AG10803 (cell line): Measurements from ENCODE around the gene ABCA4.
A peak's percentile ranks its signal among the peaks of the same experiment; 100 is the strongest.
"Not testable (repeated sequence)": the region's sequence is repeated elsewhere in the genome, so short reads cannot be mapped to it uniquely, and the experiment has no call there.

ENCODE experiments used
- DNase-seq: peaks from one replicate; pipeline ENCODE4 v3.0.0; 2010; ENCODE audit warnings: low read depth
- H3K4me3 ChIP-seq: 2 replicates; pipeline ENCODE4 v1.5.1; 2011; ENCODE audit warnings: mild to moderate bottlenecking, low read length, control low read depth
- TF ChIP-seq, protein P1 (sequence below): conservative IDR thresholded peaks from 2 replicates; pipeline ENCODE4 v1.5.1; 2011; ENCODE audit warnings: mild to moderate bottlenecking, low read length, control low read depth, inconsistent platforms

Gene ABCA4

DNA sequence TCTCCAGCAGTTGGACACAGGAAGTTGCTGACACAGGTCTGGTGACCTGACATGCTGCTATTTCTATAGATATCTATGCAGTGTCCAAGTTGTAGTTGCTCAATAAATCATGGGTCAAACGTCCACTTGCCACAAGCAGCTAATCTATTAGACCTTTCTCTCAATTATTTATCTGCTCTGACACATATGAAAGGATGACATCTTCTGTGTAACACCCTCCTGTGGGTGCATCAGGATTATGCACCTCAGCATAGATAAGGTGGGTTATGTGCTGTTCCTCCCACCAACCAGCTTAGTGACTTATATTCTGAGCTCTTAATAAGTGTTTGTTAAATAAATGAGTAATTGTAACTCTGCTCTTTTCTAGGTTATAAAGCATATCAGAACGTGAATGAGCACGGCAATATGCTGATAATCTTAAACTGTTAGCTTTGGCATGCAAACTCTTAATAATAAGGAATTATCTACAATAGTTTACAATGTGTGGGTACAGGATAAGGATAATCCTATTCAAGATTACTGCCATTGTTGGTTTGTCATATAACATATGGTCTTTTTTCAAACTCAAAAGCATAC lies 121.0 kb downstream of the ABCA4 start:
- DNase-seq: no peak
- TF ChIP-seq, protein P1, sequence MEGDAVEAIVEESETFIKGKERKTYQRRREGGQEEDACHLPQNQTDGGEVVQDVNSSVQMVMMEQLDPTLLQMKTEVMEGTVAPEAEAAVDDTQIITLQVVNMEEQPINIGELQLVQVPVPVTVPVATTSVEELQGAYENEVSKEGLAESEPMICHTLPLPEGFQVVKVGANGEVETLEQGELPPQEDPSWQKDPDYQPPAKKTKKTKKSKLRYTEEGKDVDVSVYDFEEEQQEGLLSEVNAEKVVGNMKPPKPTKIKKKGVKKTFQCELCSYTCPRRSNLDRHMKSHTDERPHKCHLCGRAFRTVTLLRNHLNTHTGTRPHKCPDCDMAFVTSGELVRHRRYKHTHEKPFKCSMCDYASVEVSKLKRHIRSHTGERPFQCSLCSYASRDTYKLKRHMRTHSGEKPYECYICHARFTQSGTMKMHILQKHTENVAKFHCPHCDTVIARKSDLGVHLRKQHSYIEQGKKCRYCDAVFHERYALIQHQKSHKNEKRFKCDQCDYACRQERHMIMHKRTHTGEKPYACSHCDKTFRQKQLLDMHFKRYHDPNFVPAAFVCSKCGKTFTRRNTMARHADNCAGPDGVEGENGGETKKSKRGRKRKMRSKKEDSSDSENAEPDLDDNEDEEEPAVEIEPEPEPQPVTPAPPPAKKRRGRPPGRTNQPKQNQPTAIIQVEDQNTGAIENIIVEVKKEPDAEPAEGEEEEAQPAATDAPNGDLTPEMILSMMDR: no peak
- H3K4me3 ChIP-seq: no peak overlapping the region

DNA sequence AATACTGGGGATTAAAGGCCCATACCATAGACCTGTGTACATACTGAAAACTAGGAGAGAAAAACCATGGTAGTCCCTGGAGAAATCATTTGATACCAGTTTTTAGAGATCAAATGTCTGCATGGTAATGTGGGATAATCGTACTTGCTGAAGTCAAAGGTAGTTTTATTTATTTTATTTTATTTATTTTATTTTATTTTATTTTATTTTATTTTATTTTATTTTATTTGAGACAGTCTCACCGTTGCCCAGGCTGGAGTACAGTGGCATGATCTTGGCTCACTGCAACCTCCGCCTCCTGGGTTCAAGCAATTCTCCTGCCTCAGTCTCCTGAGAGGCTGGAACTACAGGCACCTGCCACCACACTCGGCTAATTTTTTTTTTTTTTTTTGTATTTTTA lies 122.4 kb downstream of the ABCA4 start:
- not testable (repeated sequence) for H3K4me3 ChIP-seq, DNase-seq

DNA sequence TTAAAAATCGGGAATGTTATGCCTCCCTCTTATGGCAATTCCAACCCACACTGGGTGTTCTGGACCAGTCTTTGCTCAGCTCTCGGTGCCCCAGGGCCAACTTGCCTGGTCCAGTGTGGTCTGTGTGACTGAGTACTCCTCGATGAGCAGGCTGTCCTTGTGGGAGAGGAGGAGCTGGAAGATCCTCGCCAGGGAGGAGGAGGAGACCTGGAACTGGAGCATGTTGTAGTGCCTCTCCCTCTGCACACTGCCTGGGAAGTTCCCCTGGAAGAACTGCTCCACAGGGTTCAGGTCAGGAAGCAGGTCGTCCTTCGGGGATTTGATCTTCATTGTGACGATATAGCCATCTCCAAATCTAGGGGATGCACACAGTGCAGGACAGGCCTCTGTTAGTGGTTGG lies 123.2 kb downstream of the ABCA4 start:
- no peak overlapping the region for H3K4me3 ChIP-seq
- TF ChIP-seq, protein P1: no peak
- DNase-seq: no peak

DNA sequence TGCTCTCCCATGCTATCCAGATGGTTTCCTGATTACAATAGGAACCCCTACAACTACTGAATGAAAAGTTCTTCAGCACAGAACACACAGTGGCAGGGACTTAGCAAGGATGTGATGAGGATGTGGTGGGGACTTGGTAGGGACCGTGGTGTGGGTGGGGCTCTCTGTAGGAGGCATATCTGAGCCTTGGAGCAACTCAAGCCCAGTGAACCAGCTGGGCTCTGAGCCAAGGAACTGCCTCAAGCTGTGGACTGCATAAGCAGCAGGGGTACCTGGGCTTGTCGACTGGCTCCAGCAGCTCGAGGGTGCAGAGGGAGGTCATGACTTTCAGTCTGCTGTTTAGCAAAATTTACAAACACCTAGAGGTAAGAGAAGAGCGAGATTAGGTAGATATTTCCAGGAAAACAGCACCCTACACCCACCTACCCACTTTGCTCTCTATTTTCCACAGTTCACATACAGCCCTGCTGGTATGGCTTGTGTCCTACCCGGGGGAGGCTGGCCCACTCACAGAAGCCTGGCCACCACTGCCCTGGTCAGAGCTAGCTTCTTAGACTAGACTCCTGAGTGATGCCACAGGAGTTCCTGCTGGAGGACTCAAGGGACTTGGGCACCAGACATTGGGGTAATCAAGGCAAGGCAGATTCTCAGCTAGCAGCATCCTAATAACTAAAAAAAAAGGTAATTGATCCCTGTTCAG lies 125.0 kb downstream of the ABCA4 start:
- TF ChIP-seq, protein P1: no peak
- no peak overlapping the region for H3K4me3 ChIP-seq
- DNase-seq: no peak

DNA sequence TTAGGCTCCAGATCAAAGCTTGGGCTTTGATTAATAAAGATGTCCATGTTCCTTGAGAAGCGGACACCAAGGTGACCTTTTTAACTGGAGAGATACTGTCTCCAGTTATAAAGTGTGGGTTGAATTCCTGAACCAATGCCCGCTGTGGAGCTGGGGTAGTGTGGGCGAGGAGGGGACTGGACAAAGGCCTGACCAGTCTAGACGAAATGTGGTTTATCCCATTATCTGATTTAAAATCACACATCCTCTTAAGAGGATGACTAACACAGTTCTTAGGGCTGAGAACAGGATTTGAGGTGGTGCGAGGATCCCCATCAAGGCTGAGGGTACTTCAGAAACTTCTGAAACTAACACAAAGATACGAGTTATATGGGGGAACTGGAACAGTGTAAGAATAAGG lies 127.2 kb downstream of the ABCA4 start:
- TF ChIP-seq, protein P1: no peak
- peak; percentile 25 for DNase-seq
- H3K4me3 ChIP-seq: no peak overlapping the region

DNA sequence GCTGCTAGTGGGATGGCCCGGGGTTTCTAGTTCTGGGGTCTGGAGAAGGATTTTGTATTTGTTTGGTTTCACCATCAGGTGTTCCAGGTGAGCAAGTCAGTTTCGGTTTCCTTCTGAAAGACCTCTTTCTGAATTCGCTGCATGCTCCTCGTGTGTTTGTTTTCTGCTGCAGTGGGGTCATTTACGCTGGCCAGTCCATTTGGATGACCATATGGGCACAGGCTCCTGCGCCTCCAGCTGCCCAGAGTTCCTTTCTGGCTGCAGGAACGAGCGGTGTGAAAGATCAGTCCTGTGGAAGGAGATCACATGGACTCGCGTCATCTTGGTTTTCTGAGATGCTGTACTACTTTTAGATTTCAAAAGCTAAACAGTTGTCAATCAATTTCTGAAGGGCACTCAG lies 128.0 kb downstream of the ABCA4 start:
- H3K4me3 ChIP-seq: no peak overlapping the region
- TF ChIP-seq, protein P1: no peak
- DNase-seq: no peak

DNA sequence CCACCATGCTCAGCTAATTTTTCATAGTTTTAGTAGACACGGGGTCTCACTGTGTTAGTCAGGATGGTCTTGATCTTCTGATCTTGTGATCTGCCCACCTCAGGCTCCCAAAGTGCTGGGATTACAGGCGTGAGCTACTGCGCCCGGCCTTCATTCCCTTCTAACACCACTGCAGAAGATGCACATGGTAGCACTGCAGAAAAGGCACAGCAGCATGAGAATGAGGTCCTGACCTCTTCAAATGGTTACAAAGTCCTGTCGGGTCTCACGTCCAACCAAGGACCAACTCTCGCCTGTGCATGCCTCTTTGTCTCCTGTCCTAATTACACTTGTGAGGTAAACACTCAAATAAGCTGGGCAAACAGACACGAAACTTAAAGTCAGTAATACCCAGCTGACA lies 128.8 kb downstream of the ABCA4 start:
- no peak for DNase-seq
- H3K4me3 ChIP-seq: no peak overlapping the region
- TF ChIP-seq, protein P1: no peak
